Small intestine (tissue), 7 donors: ENCODE measurements around the gene NUB1. TPM values are rescaled to one million over a fixed set of nuclear protein-coding genes. Genes with fewer than 3 reads are reported as not detected.

Source experiments
- DNase-seq, 2 donors: peaks; one replicate each; pipeline versions ENCODE4 v3.0.0 to v3.0.0-alpha.2; 2013
- FAIRE-seq: peaks from 2 replicates; lab custom pipeline; 2012; peaks lifted over from hg19 to GRCh38; lab: Jason Lieb, UNC
- H3K27ac ChIP-seq, 3 donors: one replicate each; pipeline ENCODE4 v1.5.1; 2013; ENCODE audit warnings: low read length in 2 of 3, mild to moderate bottlenecking in 2 of 3, control low read depth in 1 of 3, inconsistent platforms in 1 of 3, low read depth in 1 of 3, moderate library complexity in 1 of 3
- H3K27me3 ChIP-seq, 3 donors: one replicate each; pipeline ENCODE4 v1.6.1; 2013; ENCODE audit warnings: low read length in 3 of 3, inconsistent platforms in 1 of 3; ENCODE audit not compliant: control insufficient read depth in 3 of 3, insufficient read depth in 3 of 3
- H3K36me3 ChIP-seq, 3 donors: one replicate each; pipeline ENCODE4 v1.6.1; 2013; ENCODE audit warnings: low read length in 3 of 3, inconsistent platforms in 1 of 3, low read depth in 1 of 3, mild to moderate bottlenecking in 1 of 3, moderate library complexity in 1 of 3; ENCODE audit not compliant: control insufficient read depth in 3 of 3, insufficient read depth in 2 of 3
- H3K4me1 ChIP-seq, 3 donors: one replicate each; pipeline ENCODE4 v1.6.1; 2013; ENCODE audit warnings: low read length in 2 of 3, inconsistent platforms in 1 of 3, low read depth in 1 of 3, mild to moderate bottlenecking in 1 of 3, moderate library complexity in 1 of 3; ENCODE audit not compliant: control insufficient read depth in 3 of 3, insufficient read depth in 2 of 3
- H3K4me3 ChIP-seq, 3 donors: one replicate each; pipeline ENCODE4 v1.5.1; 2013; ENCODE audit warnings: low read length in 3 of 3, control low read depth in 1 of 3, inconsistent platforms in 1 of 3, low read depth in 1 of 3, mild to moderate bottlenecking in 1 of 3, moderate library complexity in 1 of 3
- H3K9me3 ChIP-seq, 2 donors: one replicate each; pipeline ENCODE4 v1.6.1; 2013; ENCODE audit warnings: low read depth in 1 of 2, low read length in 1 of 2; ENCODE audit not compliant: control insufficient read depth in 2 of 2, insufficient read depth in 1 of 2
- WGBS, 3 donors: extraction: QIAGEN DNeasy Blood & Tissue Kit; methylation state at CpG; one replicate each; pipeline ENCODE4 v1.1.7; 2013; 5-methylcytosine and 5-hydroxymethylcytosine counted together
- polyA plus RNA-seq, 4 donors: library from polyadenylated mRNA; stranded (reverse) in 3 of 4; unstranded in 1 of 4; fragments of 200-250 nt in 3 of 4; fragments of 120-200 nt in 1 of 4; gene quantifications; one replicate each; pipeline versions ENCODE4 v1.2.1 to v1.2.3, GENCODE V29; 2013
- donor health status: healthy with polysubstance abuse.
- donor health status: control.
- donor health status: control.
- donor health status: Bipolar disorder and iron deficiency.
- donor health status: healthy.

The NUB1 gene
- polyA plus RNA-seq, 4 donors, result 37.4 to 70.8 (median 56.7) TPM

DNA sequence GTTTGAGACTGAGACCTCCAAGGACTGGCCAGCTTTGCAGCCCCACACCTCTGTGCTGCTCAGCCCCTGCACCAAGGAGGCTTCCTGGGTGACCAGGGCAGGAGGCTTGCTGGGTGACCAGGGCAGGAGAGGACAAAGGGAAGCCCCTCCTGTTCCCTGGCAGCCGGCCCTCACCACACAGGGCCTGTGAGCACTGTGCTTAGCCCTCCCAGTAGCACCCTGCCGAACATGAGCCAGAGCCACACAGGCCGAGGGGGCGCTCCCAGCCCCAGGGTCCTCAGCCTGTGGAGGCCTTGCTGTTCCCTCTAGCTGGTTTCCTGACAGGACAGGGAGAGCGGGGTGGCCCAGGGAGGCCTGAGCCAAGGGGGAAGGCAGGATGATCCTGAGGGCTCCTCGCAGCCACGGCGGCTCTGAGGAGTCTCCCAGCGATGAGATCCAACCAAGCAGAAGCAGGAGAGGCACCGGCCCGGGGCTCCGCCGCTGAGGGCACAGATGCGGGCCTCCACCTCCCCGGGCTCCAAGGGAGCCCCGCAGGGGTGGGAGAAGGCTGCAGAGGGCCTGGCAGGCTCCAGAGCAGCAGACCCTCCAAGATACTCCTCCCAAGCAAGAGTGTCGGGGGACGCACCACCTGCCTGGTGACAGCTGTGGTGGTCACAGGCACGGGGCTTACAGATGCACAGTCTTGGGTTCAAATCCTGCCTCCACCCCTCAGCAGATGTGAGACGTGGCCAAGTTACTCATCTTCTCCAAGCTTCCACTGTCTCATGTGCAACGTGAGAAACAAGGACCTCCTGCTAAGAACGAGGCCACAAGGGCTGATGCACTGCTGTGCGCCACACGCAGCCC, 45.8 kb downstream of the NUB1 start:
- Histone ChIP-seq H3K4me3 (no peak overlapping the region), H3K27me3 (peaks cover 0 to 17% (median 0%) of the 10 kb centered on the region in 3 donors), H3K9me3 (no peaks in the 10 kb centered on the region), H3K4me1 (peaks cover 0 to under 1% (median 0%) of the 10 kb centered on the region in 3 donors), H3K36me3 (no peaks in the 10 kb centered on the region), H3K27ac (no peak overlapping the region)
- FAIRE-seq, result no peak
- DNase-seq, result no peak
- WGBS, 3 donors, result 88 to 93% (median 92%) methylated on average over 19 to 24 of the region's 24 CpGs

DNA sequence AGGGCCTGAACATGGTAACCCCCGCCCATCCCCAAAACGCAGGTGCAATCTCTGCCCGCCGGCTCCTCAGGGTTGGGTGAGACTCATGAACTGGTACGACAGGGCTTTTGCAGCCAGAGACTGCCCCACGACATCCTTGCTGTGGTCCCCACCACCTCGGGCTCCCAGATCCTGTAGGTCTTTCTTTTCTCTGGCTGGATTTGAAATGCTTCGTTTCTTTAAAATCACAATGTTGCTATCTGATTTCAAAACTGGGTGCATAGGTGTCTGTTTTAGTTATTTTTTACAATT, 46.3 kb downstream of the NUB1 start:
- Histone ChIP-seq H3K4me1 (no peaks in the 10 kb centered on the region), H3K4me3 (no peak overlapping the region), H3K9me3 (no peaks in the 10 kb centered on the region), H3K27ac (no peak overlapping the region), H3K36me3 (no peaks in the 10 kb centered on the region), H3K27me3 (peaks cover 0 to 11% (median 0%) of the 10 kb centered on the region in 3 donors)
- FAIRE-seq (no peak), DNase-seq (no peak)
- WGBS, 3 donors, result 84 to 90% (median 89%) methylated on average over 8 of the region's 8 CpGs

GRCh38 chr7:151388430-151388829, 46.8 kb downstream of the NUB1 start:
- DNase-seq, result no peak
- H3K4me1 ChIP-seq, result no peaks in the 10 kb centered on the region
- WGBS, 3 donors, result 85 to 90% (median 89%) methylated on average over 10 of the region's 10 CpGs
- H3K27me3 ChIP-seq, result peaks cover 0 to 8% (median 0%) of the 10 kb centered on the region in 3 donors
- H3K27ac ChIP-seq, result no peak overlapping the region
- no peaks in the 10 kb centered on the region for H3K36me3 ChIP-seq
- H3K4me3 ChIP-seq, result no peak overlapping the region
- no peaks in the 10 kb centered on the region for H3K9me3 ChIP-seq
- no peak for FAIRE-seq

DNA sequence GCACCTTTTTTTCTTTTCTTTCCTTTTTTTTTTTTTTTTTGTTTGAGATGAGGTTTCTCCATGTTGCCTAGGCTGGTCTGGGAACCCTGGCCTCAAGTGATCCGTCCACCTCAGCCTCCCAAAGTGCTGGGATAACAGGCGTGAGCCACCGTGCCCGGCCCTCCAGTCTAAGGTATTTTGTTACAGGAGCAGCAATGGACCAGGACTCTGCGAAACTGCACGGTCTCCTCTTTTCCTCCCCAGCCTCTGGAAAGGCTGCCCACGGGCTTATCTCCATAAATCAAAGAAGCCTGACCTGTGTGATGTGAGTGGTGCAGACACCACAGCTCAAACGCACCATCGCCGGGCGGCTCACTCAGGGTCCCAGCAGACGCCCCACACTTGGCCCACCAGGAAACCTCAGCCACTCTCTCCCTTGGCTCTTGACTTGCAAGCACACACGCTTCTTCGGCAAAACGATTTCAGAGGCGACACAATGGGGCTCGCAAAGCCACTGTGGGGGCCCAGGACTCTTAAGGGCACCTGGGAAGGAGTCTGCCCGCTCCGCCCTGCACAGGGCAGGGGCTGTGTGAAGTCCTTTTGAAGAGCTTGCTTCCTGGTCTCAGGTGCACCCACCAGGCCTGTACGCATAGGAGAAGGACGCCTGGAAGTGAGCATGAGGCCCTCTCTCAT, 47.6 kb downstream of the NUB1 start:
- Histone ChIP-seq H3K9me3 (no peaks in the 10 kb centered on the region), H3K27me3 (peaks cover 0 to 5% (median 0%) of the 10 kb centered on the region in 3 donors), H3K36me3 (peaks cover 0 to 2% (median 0%) of the 10 kb centered on the region in 3 donors), H3K27ac (no peak overlapping the region), H3K4me1 (no peaks in the 10 kb centered on the region), H3K4me3 (no peak overlapping the region)
- no peak for FAIRE-seq
- 89 to 92% (median 91%) methylated on average over 21 of the region's 21 CpGs for WGBS, 3 donors
- no peak for DNase-seq

DNA sequence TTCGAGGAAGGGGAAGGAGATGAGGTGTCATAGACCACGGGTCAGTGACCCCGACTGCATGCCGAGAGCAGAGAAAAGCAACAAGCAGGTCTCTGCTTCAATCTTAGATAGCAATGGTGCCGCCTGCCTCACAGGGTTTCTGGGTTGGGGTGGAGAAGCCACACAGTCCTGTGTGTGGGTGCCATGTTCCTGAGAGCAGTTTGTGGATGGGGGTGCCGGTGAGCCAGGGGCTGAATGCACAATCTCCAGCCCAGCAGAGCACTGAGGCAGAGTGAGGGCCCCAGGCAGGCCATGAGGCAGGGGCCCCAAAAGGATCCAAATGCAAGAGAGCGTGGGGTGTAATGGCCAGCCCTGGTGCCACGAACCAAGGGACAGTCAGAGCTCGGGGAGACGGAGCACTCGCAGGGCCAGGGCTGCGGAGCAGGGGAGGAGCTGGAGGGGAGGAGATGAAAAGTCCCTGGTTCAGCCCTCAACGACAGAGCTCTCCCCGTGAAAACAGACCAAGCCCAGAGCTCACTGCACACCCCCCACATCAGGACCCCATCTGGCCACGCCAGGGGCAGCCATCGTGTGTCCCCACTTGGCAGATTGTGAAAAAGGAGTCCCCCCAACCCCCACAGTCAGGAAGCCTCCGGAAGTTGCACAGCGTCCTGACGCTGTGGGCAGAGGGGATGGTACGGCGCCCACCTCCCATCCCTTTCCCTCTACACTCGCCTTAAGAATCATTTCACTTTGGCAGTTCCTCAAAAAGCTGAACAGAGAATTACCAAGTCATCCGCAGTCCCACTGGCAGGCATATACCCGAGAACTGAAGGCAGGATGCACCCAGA, 48.4 kb downstream of the NUB1 start:
- Histone ChIP-seq H3K9me3 (no peaks in the 10 kb centered on the region), H3K27me3 (peaks cover 0 to 5% (median 0%) of the 10 kb centered on the region in 3 donors), H3K4me3 (no peak overlapping the region), H3K36me3 (peaks cover 0 to 2% (median 0%) of the 10 kb centered on the region in 3 donors), H3K27ac (no peak overlapping the region), H3K4me1 (no peaks in the 10 kb centered on the region)
- WGBS, 3 donors, result 79 to 89% (median 80%) methylated on average over 23 to 24 of the region's 24 CpGs
- no peak for FAIRE-seq
- DNase-seq, result no peak

GRCh38 chr7:151390598-151391357, 49.2 kb downstream of the NUB1 start:
- Histone ChIP-seq H3K36me3 (peaks cover 0 to 2% (median 0%) of the 10 kb centered on the region in 3 donors), H3K4me1 (no peaks in the 10 kb centered on the region), H3K4me3 (no peak overlapping the region), H3K27me3 (peaks cover 0 to under 1% (median 0%) of the 10 kb centered on the region in 3 donors), H3K9me3 (no peaks in the 10 kb centered on the region), H3K27ac (no peak overlapping the region)
- DNase-seq (no peak), FAIRE-seq (no peak)
- 72 to 78% (median 74%) methylated on average over 25 of the region's 25 CpGs for WGBS, 3 donors

DNA sequence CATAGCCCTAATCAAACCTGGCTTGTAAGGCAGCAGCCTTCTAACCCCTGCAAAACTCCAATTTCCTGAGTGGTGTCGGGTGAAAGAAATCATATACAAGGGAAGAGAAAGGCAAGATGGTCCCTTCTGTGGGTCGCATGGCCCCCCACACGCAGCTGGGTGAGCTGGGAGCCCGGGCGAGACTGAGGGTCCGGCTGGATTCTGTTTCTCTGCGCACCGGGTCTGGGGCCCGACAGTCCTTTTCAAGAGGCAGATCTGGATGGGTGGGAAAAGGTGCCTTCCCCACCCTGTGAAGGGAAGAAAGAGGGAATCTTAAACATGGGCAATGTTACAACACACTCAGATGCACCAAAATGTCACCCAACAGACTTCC, 49.7 kb downstream of the NUB1 start:
- Histone ChIP-seq H3K4me1 (no peaks in the 10 kb centered on the region), H3K36me3 (peaks cover 0 to 2% (median 0%) of the 10 kb centered on the region in 3 donors), H3K27me3 (no peaks in the 10 kb centered on the region), H3K9me3 (no peaks in the 10 kb centered on the region), H3K4me3 (no peak overlapping the region), H3K27ac (no peak overlapping the region)
- no peak for DNase-seq
- 88 to 92% (median 91%) methylated on average over 9 of the region's 9 CpGs for WGBS, 3 donors
- FAIRE-seq, result no peak
